GM21423 (cell line): Measurements from ENCODE around the gene IAH1.

Experiments
- ATAC-seq: cut with Tn5 transposase; IDR thresholded peaks from one replicate; pipeline ENCODE4 v1.9.1; 2021; ENCODE audit warnings: mild to moderate bottlenecking, moderate library complexity; ENCODE audit not compliant: unreplicated experiment

IAH1 gene

GRCh38 chr2:9474361-9475057, at the start of gene IAH1:
Gene IAH1 (plus strand): TSS chr2:9474551. CDS start chr2:9474567, 16 bp downstream.
- ATAC-seq: peak; percentile 69

GRCh38 chr2:9428965-9429577, 45.3 kb upstream of the IAH1 start:
- no peak for ATAC-seq

DNA sequence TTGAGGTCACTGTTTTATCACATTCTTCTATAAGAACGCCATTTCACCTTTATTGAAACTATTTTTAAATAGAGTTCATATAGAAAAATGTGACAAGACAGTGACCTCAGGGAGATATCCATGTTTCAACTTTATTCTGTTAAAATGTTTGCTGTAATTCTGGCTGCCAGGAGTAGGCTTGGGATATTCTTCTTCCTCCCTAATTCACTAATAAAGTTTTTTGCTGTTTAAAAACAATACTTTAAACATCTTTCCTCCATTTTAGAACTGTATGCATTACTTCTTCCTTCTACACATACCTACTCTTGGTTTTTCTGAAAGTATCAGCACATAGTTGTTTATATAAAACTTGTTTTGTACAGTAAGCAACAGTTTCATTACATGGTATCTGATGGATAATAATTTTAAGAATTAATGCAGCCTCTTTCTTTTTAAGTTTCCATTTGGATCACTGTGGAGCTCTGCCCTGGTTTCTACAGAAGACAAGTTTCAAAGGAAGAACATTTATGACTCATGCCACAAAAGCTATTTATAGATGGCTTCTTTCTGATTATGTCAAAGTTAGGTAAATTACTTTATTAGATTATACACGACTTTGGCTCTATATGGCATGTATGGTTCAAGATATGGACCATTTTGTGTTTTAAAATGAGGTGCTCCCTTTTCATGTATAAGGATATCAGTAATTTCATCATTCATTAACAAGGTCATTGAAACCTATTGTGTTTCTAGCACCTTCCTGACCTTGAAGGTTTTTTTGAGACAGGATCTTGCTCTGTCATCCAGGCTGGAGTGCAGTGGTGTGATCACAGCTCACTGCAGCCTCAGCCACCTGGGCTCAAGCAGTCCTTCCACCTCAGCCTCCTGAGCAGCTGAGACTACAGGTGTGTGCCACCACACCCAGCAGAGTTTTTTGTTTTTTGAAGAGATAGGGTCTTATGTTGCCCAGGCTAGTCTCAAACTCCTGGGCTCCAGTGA, 43.7 kb upstream of the IAH1 start:
- no peak for ATAC-seq

DNA sequence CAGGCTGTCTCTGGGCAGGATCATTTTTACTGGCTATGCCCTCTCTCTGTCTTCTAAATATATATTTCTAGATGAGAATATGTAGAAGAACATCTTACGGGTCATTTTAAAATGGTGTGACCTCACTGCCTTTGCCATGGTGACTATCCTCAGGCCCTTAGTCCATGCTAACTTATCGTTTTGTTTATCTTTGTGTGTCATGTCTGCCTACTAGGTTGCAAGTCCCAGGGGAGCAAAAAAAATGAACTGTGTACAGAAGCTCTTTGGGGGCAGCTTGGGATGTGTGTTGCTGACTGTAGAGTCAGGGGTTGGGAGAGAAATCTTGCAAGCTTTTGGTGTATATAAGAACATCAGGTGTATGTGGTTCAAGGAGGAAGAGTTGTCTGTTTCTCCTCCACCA, 39.9 kb upstream of the IAH1 start:
- ATAC-seq: no peak

GRCh38 chr2:9439536-9439935, 34.8 kb upstream of the IAH1 start:
- no peak for ATAC-seq

GRCh38 chr2:9440058-9440727, 34.2 kb upstream of the IAH1 start:
- ATAC-seq: no peak

- no peak for ATAC-seq
These were observed 32.8 kb upstream of the IAH1 start for GRCh38 chr2:9441556-9441955.

DNA sequence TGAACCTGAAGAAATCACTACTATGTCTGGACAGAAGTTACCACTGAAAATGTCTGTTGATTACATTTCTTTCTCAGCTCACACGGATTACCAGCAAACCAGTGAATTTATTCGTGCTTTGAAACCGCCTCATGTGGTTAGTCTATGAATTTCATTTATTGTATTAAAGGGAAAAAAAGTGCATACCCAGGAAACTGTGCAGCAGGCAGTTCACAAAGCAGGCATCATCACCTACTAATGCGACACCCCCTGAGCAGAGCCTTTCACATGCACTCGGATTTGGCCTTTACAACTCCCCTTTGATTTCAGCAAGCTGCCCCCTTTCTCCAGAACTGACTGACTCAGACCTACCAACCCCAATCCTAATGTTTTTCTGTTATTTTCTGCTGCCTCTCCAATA, 30.8 kb upstream of the IAH1 start:
- ATAC-seq: no peak

DNA sequence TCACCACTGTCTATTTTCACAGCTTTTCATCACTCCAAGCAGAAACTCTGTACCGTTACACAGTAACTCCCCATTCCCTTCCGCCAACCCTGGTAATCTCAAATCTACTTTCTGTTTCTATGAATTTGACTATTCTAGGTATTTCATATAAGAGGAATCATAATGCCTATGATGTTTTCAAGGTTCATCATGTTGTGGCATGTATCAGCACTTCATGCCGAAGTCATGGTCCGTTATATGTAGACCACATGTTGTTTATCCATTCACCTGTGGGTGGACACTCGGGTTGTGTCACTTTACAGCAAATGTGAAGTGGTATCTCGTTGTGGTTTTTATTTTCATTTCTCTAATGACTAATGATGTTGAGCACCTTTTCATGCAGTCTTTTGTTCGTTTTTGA, 29.3 kb upstream of the IAH1 start:
- no peak for ATAC-seq

GRCh38 chr2:9451231-9451630, 23.1 kb upstream of the IAH1 start:
- ATAC-seq: no peak

DNA sequence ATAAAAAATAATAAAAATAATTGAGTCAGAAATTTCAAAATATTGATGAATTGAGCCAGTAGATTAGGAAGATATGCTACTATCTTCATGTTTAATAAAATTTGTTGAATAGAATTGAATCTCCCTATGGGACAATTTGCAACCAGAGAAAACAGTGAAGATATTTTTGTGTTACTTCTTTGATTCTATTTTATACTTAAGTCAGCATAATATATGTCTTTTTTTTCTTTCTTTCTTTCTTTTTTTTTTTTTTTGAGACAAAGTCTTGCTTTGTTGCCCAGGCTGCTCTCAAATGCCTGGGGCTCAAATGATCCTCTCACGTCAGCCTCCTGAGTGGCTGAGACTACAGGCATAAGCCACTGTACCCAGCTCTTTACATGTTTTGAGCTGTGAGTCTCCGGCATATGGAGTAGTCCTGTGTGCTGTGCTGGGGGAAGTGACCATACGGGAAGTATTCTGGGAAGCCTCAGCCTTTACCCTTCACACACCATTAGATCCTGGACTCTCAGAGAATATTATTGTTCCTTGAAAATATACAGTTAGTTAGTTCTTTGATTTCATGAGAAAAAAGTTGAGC, 13.8 kb upstream of the IAH1 start:
- no peak for ATAC-seq

- ATAC-seq: no peak
These were observed 13.3 kb upstream of the IAH1 start for GRCh38 chr2:9461079-9461478.

DNA sequence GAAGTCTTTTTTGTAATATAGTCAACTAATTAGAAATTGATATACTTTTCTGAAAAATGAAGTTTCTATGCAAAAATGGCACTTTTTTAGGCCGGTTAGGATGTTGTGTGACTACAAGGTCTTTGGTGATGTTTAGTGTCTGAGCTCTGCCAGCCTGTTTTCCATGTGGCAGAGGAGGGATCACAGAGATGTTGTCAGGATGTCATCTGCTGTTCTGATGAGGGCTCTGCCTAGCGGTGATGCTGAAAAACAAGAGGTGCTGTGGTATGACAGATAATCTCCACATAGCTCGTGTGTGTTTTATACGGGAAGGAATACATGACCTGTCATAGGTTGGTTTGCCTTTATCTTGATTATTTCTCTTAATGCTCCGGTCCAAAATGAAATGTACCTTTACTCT, 12.0 kb upstream of the IAH1 start:
- ATAC-seq: no peak

DNA sequence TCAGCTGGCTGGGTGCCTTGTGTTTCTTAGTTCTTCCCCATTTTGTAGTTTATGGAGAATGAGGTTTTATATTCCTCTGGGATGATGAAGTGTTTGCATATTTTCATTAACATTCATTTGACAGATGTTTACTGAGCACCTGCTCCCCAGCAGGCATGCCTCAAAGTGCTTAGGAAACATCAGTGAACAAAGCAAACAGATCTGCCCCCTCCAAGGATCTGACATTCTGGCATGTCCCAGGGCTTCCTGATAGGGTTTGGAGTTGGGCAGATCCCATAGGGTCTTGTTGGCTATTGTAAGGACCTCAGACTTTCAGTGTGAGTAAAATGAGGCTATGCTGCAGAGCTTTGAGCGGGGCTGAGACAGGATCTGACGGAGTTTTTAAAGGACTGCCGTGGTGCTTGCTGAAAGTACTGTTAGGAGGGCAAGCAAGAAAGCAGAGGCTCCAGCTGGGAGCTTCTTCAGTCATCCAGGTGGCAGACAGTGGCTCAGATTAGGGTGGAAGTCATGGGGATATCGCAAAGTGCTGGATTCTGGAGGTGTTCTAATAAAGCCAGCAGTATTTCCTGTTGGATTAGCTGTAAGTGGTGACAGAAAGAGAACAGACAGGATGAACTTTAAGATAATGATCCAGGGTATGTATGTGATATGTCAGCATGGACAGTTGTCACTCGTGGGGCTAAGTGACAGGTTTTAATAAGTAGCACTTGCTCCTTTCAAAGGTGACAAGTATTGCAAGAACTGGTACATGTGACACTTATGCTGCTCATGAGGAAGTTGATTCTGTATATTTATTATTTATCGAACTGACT, 11.3 kb upstream of the IAH1 start:
- ATAC-seq: no peak

DNA sequence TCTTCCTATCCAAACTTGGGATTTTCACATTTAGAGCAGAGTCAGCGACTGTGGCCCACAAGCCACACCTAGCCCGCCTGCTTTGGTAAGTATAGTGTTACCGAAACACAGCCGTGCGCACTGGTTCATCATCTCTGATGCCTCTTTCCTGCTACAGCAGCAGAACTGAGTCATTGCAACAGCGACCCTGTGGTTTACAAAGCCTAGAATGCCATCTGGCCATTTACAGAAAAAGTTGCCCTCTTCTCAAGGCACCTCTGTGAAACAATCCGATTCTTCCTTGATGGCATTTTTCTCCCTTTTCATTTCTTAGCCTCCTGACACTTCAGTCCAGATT, 10.7 kb upstream of the IAH1 start:
- no peak for ATAC-seq

DNA sequence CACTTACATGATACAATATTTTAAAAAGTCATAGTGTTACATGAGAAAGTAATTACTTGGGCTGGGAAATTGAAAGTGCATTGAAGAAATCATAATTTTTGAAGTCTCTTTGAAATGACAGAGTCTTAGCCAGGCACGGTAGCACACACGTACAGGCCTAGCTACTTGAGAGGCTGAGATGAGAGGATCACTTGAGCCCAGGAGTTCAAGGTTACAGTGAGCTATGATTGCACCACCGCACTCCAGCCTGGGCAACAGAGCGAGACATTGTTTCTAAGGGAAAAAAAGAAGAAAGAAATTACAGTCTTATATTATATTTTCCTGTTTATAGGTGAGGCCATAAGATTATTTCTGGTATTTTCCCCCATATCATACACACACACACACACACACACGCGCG, 9.2 kb upstream of the IAH1 start:
- ATAC-seq: no peak

- ATAC-seq: no peak
These were observed 8.1 kb upstream of the IAH1 start for GRCh38 chr2:9466147-9466683.

DNA sequence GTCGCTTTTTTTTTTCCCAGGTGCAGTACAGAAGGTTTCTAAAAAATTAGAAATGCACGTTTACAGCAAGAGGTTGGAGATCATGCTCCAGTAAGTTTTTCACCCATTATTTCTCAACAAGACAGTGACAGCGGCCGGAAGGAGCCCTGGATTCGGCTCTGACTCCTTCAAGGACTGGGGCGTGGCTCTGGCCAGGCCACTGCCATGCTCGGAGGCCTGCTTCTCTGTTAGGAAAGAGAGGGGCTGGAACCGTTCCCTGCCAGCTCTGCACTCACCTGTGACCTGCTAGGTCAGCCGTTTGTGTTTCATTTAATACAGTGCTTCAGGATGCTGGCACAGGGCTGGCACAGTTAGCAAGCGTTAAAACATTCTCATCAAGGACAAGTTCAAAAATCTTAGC, 6.7 kb upstream of the IAH1 start:
- no peak for ATAC-seq

DNA sequence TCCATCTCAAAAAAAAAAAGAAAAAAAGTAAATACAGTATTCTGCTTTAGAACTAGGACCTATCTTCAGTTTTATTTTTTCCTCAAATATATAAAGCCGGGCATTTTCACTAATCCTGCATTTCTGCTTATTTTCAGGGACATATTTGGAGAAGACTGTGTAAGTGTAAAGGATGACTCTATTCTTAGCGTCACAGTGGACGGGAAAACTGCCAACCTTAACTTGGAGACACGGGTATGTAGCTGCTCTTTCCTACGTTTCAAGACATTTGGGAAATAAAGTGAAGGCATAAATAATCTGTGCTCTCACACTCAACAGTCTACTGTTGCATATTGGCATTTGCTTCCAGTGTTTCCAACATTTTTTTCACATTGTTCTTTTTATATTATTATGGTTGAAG, 3.1 kb upstream of the IAH1 start:
- ATAC-seq: no peak

GRCh38 chr2:9472511-9472910, 1.8 kb upstream of the IAH1 start:
- ATAC-seq: no peak
